GM21390 (cell line): ENCODE results near the gene CCL4.
A peak's percentile ranks its signal among the peaks of the same experiment; 100 is the strongest.
"Not testable (repeated sequence)": the region's sequence is repeated elsewhere in the genome, so short reads cannot be mapped to it uniquely, and the experiment has no call there.

Experiments used
- ATAC-seq: cut with Tn5 transposase; IDR thresholded peaks from one replicate; pipeline ENCODE4 v1.9.1; 2021; ENCODE audit not compliant: unreplicated experiment

Gene CCL4

GRCh38 chr17:36115649-36115977, 12.0 kb downstream of the CCL4 start:
- ATAC-seq: not testable (repeated sequence)

GRCh38 chr17:36117505-36118382, 14.1 kb downstream of the CCL4 start:
- ATAC-seq: no peak

GRCh38 chr17:36118477-36119353, 15.1 kb downstream of the CCL4 start:
- ATAC-seq: no peak

GRCh38 chr17:36120221-36120620, 16.6 kb downstream of the CCL4 start:
- no peak for ATAC-seq

- not testable (repeated sequence) for ATAC-seq
Observed at GRCh38 chr17:36121099-36121498, 17.5 kb downstream of the CCL4 start.

GRCh38 chr17:36123431-36123830, 19.8 kb downstream of the CCL4 start:
- no peak for ATAC-seq

- ATAC-seq: no peak
Observed at GRCh38 chr17:36124879-36125824, 21.5 kb downstream of the CCL4 start.

GRCh38 chr17:36127199-36127893, 23.7 kb downstream of the CCL4 start:
- ATAC-seq: peak; percentile 66

GRCh38 chr17:36127911-36128310, 24.3 kb downstream of the CCL4 start:
- no peak for ATAC-seq

- no peak for ATAC-seq
Observed at GRCh38 chr17:36128411-36128978, 24.9 kb downstream of the CCL4 start.

- ATAC-seq: no peak
Observed at GRCh38 chr17:36129616-36130015, 26.0 kb downstream of the CCL4 start.

GRCh38 chr17:36130346-36130745, 26.7 kb downstream of the CCL4 start:
- no peak for ATAC-seq

- ATAC-seq: no peak
Observed at GRCh38 chr17:36131421-36131820, 27.8 kb downstream of the CCL4 start.

GRCh38 chr17:36131931-36132330, 28.3 kb downstream of the CCL4 start:
- ATAC-seq: no peak

- ATAC-seq: no peak
Observed at GRCh38 chr17:36132421-36132831, 28.8 kb downstream of the CCL4 start.

- ATAC-seq: no peak
Observed at GRCh38 chr17:36133602-36134236, 30.1 kb downstream of the CCL4 start.

GRCh38 chr17:36135465-36135864, 31.8 kb downstream of the CCL4 start:
- ATAC-seq: no peak

GRCh38 chr17:36136036-36136435, 32.4 kb downstream of the CCL4 start:
- no peak for ATAC-seq

- no peak for ATAC-seq
Observed at GRCh38 chr17:36136439-36136838, 32.8 kb downstream of the CCL4 start.
